HCT116 (cell line): ENCODE measurements around the gene PIGBOS1. TPM values are rescaled to one million over a fixed set of nuclear protein-coding genes. Genes with fewer than 3 reads are reported as not detected.

ENCODE experiments used
- ATAC-seq: fragments of 200-7000 bp; cut with Tn5 transposase; 2 replicates; pipeline ENCODE4 v1.9.1; 2020; ENCODE audit warnings: mild to moderate bottlenecking, moderate library complexity
- BruUV-seq: library from RNA; stranded (reverse); fragments of 400-500 nt; replicated peaks from 2 replicates; lab custom pipeline; 2021; lab: Mats Ljungman, UMichigan
- CTCF ChIA-PET: fragments of 300-600 bp; sonication (Branson Sonifier 250); formaldehyde crosslinking; loops from one replicate; lab custom pipeline; 2021; ENCODE audit warnings: antibody characterized with exemption; lab: Charles Lee
- POLR2A ChIA-PET: fragments of 300-600, 350-600 bp; sonication (Branson Sonifier 250); formaldehyde crosslinking; loops from one replicate; lab custom pipeline; 2021; ENCODE audit warnings: antibody characterized with exemption; lab: Charles Lee
- RAD21 ChIA-PET, 2 experiments: fragments of 300-600 bp; sonication (Branson Sonifier 250); formaldehyde crosslinking; loops; one replicate each; lab custom pipeline; 2023; ENCODE audit warnings: low total read pairs in 2 of 2; ENCODE audit not compliant: uncharacterized antibody in 2 of 2, unreplicated experiment in 2 of 2, low non-redundant PET in 1 of 2; lab: Charles Lee
- DNase-seq: peaks from one replicate; pipeline ENCODE4 v3.0.0-alpha.2; 2010; ENCODE audit warnings: low read depth, low spot score
- H2AFZ ChIP-seq: fragments of 200-600 bp; shearing (Covaris generic), sonication (generic); 2 replicates; pipeline ENCODE4 v1.6.1; 2017; ENCODE audit warnings: low read depth, mixed run types, mixed read lengths, antibody characterized with exemption, low read length; ENCODE audit not compliant: poor library complexity, severe bottlenecking
- H3K27ac ChIP-seq: 2 replicates; pipeline ENCODE4 v1.5.1; 2012; ENCODE audit warnings: low read depth, low read length
- H3K27me3 ChIP-seq: fragments of 200-600 bp; sonication (generic); 2 replicates; pipeline ENCODE4 v1.6.1; 2016; ENCODE audit warnings: mixed run types, low read length, mixed read lengths; ENCODE audit not compliant: insufficient read depth
- H3K36me3 ChIP-seq, 2 experiments: fragments of 200-500 bp in 1 of 2; fragments of 200-600 bp in 1 of 2; sonication (Bioruptor generic) in 1 of 2; sonication (generic) in 1 of 2; 2 replicates each; pipeline versions ENCODE4 v1.5.1 to v1.6.1; 2014 to 2016; ENCODE audit warnings: low read length in 2 of 2, inconsistent platforms in 1 of 2, mixed read lengths in 1 of 2, mixed run types in 1 of 2; ENCODE audit not compliant: insufficient read depth in 2 of 2, control insufficient read depth in 1 of 2
- H3K4me1 ChIP-seq, 2 experiments: fragments of 200-600 bp in 1 of 2; sonication (generic) in 1 of 2; 2 replicates each; pipeline versions ENCODE4 v1.5.1 to v1.6.1; 2012 to 2017; ENCODE audit warnings: low read length in 2 of 2, inconsistent platforms in 1 of 2, mild to moderate bottlenecking in 1 of 2, mixed read lengths in 1 of 2, mixed run types in 1 of 2, moderate library complexity in 1 of 2; ENCODE audit not compliant: insufficient read depth in 2 of 2, control insufficient read depth in 1 of 2
- H3K4me2 ChIP-seq: fragments of 200-600 bp; sonication (generic); 2 replicates; pipeline ENCODE4 v1.6.1; 2017; ENCODE audit warnings: mixed run types, low read length, mixed read lengths
- H3K4me3 ChIP-seq, 2 experiments: fragments of 200-600 bp in 1 of 2; sonication (generic) in 1 of 2; replicated peaks in 1 of 2; 2 replicates each; pipeline ENCODE4 v1.5.1; 2011 to 2016; ENCODE audit warnings: low read length in 2 of 2, control low read depth in 1 of 2, low read depth in 1 of 2, mild to moderate bottlenecking in 1 of 2, mixed read lengths in 1 of 2, mixed run types in 1 of 2
- H3K79me2 ChIP-seq: fragments of 200-600 bp; sonication (generic); 2 replicates; pipeline ENCODE4 v1.6.1; 2017; ENCODE audit warnings: mild to moderate bottlenecking, mixed run types, low read length, moderate library complexity, mixed read lengths; ENCODE audit not compliant: insufficient read depth
- H3K9ac ChIP-seq: fragments of 200-600 bp; sonication (generic); 2 replicates; pipeline ENCODE4 v1.6.1; 2016; ENCODE audit warnings: low read length, mixed read lengths
- H3K9me2 ChIP-seq: fragments of 200-600 bp; sonication (generic), shearing (Covaris generic); 2 replicates; pipeline ENCODE4 v1.6.1; 2017; ENCODE audit warnings: mixed run types, mild to moderate bottlenecking, moderate library complexity; ENCODE audit not compliant: insufficient read depth
- H3K9me3 ChIP-seq, 2 experiments: fragments of 200-500 bp in 1 of 2; fragments of 200-600 bp in 1 of 2; sonication (Bioruptor generic) in 1 of 2; sonication (generic) in 1 of 2; 2 replicates each; pipeline ENCODE4 v1.6.1; 2014 to 2017; ENCODE audit warnings: low read length in 2 of 2, mixed read lengths in 2 of 2, inconsistent platforms in 1 of 2, low read depth in 1 of 2, mild to moderate bottlenecking in 1 of 2, mixed run types in 1 of 2, moderate library complexity in 1 of 2; ENCODE audit not compliant: control insufficient read depth in 1 of 2, insufficient read depth in 1 of 2
- H4K20me1 ChIP-seq: fragments of 200-600 bp; sonication (generic), shearing (Covaris generic); 2 replicates; pipeline ENCODE4 v1.6.1; 2017; ENCODE audit warnings: mixed run types, mild to moderate bottlenecking, moderate library complexity; ENCODE audit not compliant: insufficient read depth
- CEBPB ChIP-seq: IDR thresholded peaks from 2 replicates; pipeline ENCODE4 v1.6.1; 2012; ENCODE audit warnings: low read depth
- CTCF ChIP-seq, 3 experiments: fragments of 200-600 bp in 1 of 3; sonication (generic) in 1 of 3; IDR thresholded peaks in 2 of 3; conservative IDR thresholded peaks in 1 of 3; 2 replicates each; pipeline ENCODE4 v1.5.1; 2012 to 2017; ENCODE audit warnings: low read depth in 2 of 3, low read length in 2 of 3, antibody characterized with exemption in 1 of 3, borderline replicate concordance in 1 of 3, control low read depth in 1 of 3, mild to moderate bottlenecking in 1 of 3, mixed read lengths in 1 of 3, mixed run types in 1 of 3, moderate library complexity in 1 of 3; ENCODE audit not compliant: insufficient read depth in 1 of 3
- ELF1 ChIP-seq: IDR thresholded peaks from 2 replicates; pipeline ENCODE4 v1.6.1; 2012; ENCODE audit warnings: low read depth, borderline replicate concordance
- EZH2 ChIP-seq: fragments of 200-600 bp; sonication (generic); IDR thresholded peaks from 2 replicates; pipeline ENCODE4 v1.6.1; 2017; ENCODE audit warnings: antibody characterized with exemption, mixed run types
- JUND ChIP-seq: IDR thresholded peaks from 2 replicates; pipeline ENCODE4 v1.6.1; 2012
- MAX ChIP-seq: IDR thresholded peaks from 2 replicates; pipeline ENCODE4 v1.6.1; 2012
- POLR2AphosphoS5 ChIP-seq: IDR thresholded peaks from 2 replicates; pipeline ENCODE4 v1.6.1; 2011; ENCODE audit warnings: mild to moderate bottlenecking, low read depth, low read length, moderate library complexity
- RAD21 ChIP-seq: IDR thresholded peaks from 2 replicates; pipeline ENCODE4 v1.6.1; 2012; ENCODE audit warnings: low read depth, mild to moderate bottlenecking
- SIN3A ChIP-seq: IDR thresholded peaks from 2 replicates; pipeline ENCODE4 v1.6.1; 2012; ENCODE audit warnings: low read depth
- SP1 ChIP-seq: IDR thresholded peaks from 2 replicates; pipeline ENCODE4 v1.6.1; 2012; ENCODE audit warnings: low read depth
- SRF ChIP-seq: IDR thresholded peaks from 2 replicates; pipeline ENCODE4 v1.6.1; 2012; ENCODE audit warnings: low read depth
- YY1 ChIP-seq: IDR thresholded peaks from 2 replicates; pipeline ENCODE4 v1.6.1; 2011; ENCODE audit warnings: low read length, low read depth, moderate library complexity, mild to moderate bottlenecking; ENCODE audit not compliant: insufficient replicate concordance; ENCODE audit errors: extremely low read depth
- ZFX ChIP-seq: fragments of 450-650 bp; IDR thresholded peaks from 2 replicates; pipeline ENCODE4 v1.6.1; 2017
- ZNF274 ChIP-seq: fragments of 200-500 bp; sonication (Bioruptor generic); IDR thresholded peaks from 2 replicates; pipeline ENCODE4 v1.6.1; 2014; ENCODE audit warnings: mild to moderate bottlenecking, low read depth, low read length, inconsistent platforms
- intact Hi-C: fragments of 100-400 bp; cut with micrococcal nuclease; formaldehyde crosslinking; loops from 2 replicates; pipeline ENCODE4 v1.10.0; 2022
- total RNA-seq: library from RNA; stranded (reverse); gene quantifications from one replicate; pipeline ENCODE4 v1.2.1, GENCODE V29; 2021; ENCODE audit not compliant: unreplicated experiment
- TF ChIP-seq, protein P1 (sequence below): IDR thresholded peaks from 2 replicates; pipeline ENCODE4 v1.6.1; 2011; ENCODE audit warnings: mild to moderate bottlenecking, low read length, moderate library complexity; ENCODE audit not compliant: insufficient replicate concordance; ENCODE audit errors: extremely low read depth

Gene PIGBOS1
- total RNA-seq, 1 experiment from 2014 or later = 15.3 TPM

GRCh38 chr15:55361048-55361447 lies 42.1 kb upstream of the PIGBOS1 start:
- Histone ChIP-seq H3K9ac (no peak overlapping the region), H3K9me3 (no peaks in the 10 kb centered on the region), H3K4me1 (no peaks in the 10 kb centered on the region), H3K4me2 (no peak overlapping the region), H3K9me2 (no peaks in the 10 kb centered on the region), H3K79me2 (no peaks in the 10 kb centered on the region), H3K36me3 (no peaks in the 10 kb centered on the region), H3K27ac (no peak overlapping the region), H2AFZ (no peak overlapping the region), H4K20me1 (no peaks in the 10 kb centered on the region), H3K4me3 (no peak overlapping the region), H3K27me3 (no peaks in the 10 kb centered on the region)
- ChIA-PET CTCF (no interaction called here), RAD21 (no interaction called here), POLR2A (no interaction called here)
- DNase-seq (no peak), ATAC-seq (no peak)
- no TSS peak for BruUV-seq
- intact Hi-C loops = no loop called here
- TF ChIP-seq ZFX (no peak), EZH2 (no peak), YY1 (no peak), CTCF (IDR thresholded peaks at IDR 0.05 in 2 of 3, conservative IDR thresholded peaks at IDR 0.05 in 1 of 3; ENCODE audit: borderline replicate concordance in 1 of 3, insufficient read depth in 1 of 3, low read depth in 2 of 3, low read length in 2 of 3) (no peak), SP1 (no peak), ELF1 (no peak), CEBPB (no peak)

DNA sequence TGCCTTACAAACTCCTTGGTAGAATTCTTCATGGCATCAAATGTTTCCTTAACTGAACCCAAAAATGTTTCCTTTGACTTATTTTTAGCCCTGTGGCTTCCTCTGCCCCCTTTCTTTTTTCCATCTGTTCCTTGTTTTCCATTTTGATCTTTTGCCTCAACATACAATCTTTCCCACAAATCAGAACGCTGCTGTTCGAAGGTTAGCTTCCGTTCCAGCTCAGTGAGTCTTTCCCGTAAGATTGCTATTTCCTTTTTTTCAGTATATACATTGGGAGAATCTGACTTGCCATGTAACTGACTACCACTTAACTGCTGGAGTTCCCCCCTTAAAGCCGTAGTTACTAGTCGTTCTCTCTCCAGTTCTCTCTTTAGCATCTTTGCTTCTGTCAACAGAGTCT lies 41.3 kb upstream of the PIGBOS1 start:
- Histone ChIP-seq H3K9ac (no peak overlapping the region), H3K27ac (no peak overlapping the region), H3K4me3 (no peak overlapping the region), H3K4me2 (no peak overlapping the region), H3K79me2 (no peaks in the 10 kb centered on the region), H2AFZ (no peak overlapping the region), H3K9me3 (no peaks in the 10 kb centered on the region), H3K36me3 (no peaks in the 10 kb centered on the region), H4K20me1 (no peaks in the 10 kb centered on the region), H3K9me2 (no peaks in the 10 kb centered on the region), H3K4me1 (no peaks in the 10 kb centered on the region), H3K27me3 (no peaks in the 10 kb centered on the region)
- ATAC-seq (no peak), DNase-seq (no peak)
- intact Hi-C loops = no loop called here
- CTCF ChIA-PET = no interaction called here
- RAD21 ChIA-PET = no interaction called here
- POLR2A ChIA-PET = no interaction called here
- no TSS peak for BruUV-seq
- TF ChIP-seq POLR2AphosphoS5 (no peak), SIN3A (no peak), MAX (no peak), SRF (no peak), YY1 (no peak), CTCF (IDR thresholded peaks at IDR 0.05 in 2 of 3, conservative IDR thresholded peaks at IDR 0.05 in 1 of 3; ENCODE audit: borderline replicate concordance in 1 of 3, insufficient read depth in 1 of 3, low read depth in 2 of 3, low read length in 2 of 3) (no peak), ZNF274 (no peak), ZFX (no peak), RAD21 (no peak), JUND (no peak)
- TF ChIP-seq, protein P1, sequence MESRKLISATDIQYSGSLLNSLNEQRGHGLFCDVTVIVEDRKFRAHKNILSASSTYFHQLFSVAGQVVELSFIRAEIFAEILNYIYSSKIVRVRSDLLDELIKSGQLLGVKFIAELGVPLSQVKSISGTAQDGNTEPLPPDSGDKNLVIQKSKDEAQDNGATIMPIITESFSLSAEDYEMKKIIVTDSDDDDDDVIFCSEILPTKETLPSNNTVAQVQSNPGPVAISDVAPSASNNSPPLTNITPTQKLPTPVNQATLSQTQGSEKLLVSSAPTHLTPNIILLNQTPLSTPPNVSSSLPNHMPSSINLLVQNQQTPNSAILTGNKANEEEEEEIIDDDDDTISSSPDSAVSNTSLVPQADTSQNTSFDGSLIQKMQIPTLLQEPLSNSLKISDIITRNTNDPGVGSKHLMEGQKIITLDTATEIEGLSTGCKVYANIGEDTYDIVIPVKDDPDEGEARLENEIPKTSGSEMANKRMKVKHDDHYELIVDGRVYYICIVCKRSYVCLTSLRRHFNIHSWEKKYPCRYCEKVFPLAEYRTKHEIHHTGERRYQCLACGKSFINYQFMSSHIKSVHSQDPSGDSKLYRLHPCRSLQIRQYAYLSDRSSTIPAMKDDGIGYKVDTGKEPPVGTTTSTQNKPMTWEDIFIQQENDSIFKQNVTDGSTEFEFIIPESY = no peak
